NCI-H510A treated with DMSO at 0.1 percent for 48 hours (cell line): ENCODE data around the gene UIMC1.
"Not testable (repeated sequence)": the region's sequence is repeated elsewhere in the genome, so short reads cannot be mapped to it uniquely, and the experiment has no call there.

Source experiments
- DNase-seq: peaks from one replicate; lab custom pipeline; 2025; lab: John Stamatoyannopoulos, UW

UIMC1 gene

GRCh38 chr5:176883700-176884570 lies 122.6 kb downstream of the UIMC1 start:
- DNase-seq = no peak

GRCh38 chr5:176882567-176882903 lies 124.0 kb downstream of the UIMC1 start:
- DNase-seq = no peak

- DNase-seq = no peak
Measured at GRCh38 chr5:176881816-176882566, 124.6 kb downstream of the UIMC1 start.

GRCh38 chr5:176881021-176881749 lies 125.4 kb downstream of the UIMC1 start:
- no peak for DNase-seq

GRCh38 chr5:176880366-176881020 lies 126.1 kb downstream of the UIMC1 start:
- DNase-seq = no peak

- no peak for DNase-seq
Measured at GRCh38 chr5:176879663-176880361, 126.8 kb downstream of the UIMC1 start.

- no peak for DNase-seq
Measured at GRCh38 chr5:176878906-176879662, 127.5 kb downstream of the UIMC1 start.

- DNase-seq = no peak
Measured at GRCh38 chr5:176878463-176878862, 128.1 kb downstream of the UIMC1 start.

- peak; percentile 51 for DNase-seq
Measured at GRCh38 chr5:176877793-176878331, 128.7 kb downstream of the UIMC1 start.

- no peak for DNase-seq
Measured at GRCh38 chr5:176876506-176877431, 129.8 kb downstream of the UIMC1 start.

GRCh38 chr5:176875783-176876505 lies 130.6 kb downstream of the UIMC1 start:
- DNase-seq = no peak

GRCh38 chr5:176875014-176875550 lies 131.5 kb downstream of the UIMC1 start:
- no peak for DNase-seq

GRCh38 chr5:176874198-176874780 lies 132.3 kb downstream of the UIMC1 start:
- no peak for DNase-seq

- DNase-seq = no peak
Measured at GRCh38 chr5:176873541-176874172, 132.9 kb downstream of the UIMC1 start.

- DNase-seq = not testable (repeated sequence)
Measured at GRCh38 chr5:176873011-176873410, 133.6 kb downstream of the UIMC1 start.

- not testable (repeated sequence) for DNase-seq
Measured at GRCh38 chr5:176872586-176872985, 134.0 kb downstream of the UIMC1 start.

- DNase-seq = not testable (repeated sequence)
Measured at GRCh38 chr5:176870644-176871043, 135.9 kb downstream of the UIMC1 start.
